Measurements from ENCODE around the gene FDX2.
A peak's percentile ranks its signal among the peaks of the same experiment; 100 is the strongest.

The FDX2 gene

DNA sequence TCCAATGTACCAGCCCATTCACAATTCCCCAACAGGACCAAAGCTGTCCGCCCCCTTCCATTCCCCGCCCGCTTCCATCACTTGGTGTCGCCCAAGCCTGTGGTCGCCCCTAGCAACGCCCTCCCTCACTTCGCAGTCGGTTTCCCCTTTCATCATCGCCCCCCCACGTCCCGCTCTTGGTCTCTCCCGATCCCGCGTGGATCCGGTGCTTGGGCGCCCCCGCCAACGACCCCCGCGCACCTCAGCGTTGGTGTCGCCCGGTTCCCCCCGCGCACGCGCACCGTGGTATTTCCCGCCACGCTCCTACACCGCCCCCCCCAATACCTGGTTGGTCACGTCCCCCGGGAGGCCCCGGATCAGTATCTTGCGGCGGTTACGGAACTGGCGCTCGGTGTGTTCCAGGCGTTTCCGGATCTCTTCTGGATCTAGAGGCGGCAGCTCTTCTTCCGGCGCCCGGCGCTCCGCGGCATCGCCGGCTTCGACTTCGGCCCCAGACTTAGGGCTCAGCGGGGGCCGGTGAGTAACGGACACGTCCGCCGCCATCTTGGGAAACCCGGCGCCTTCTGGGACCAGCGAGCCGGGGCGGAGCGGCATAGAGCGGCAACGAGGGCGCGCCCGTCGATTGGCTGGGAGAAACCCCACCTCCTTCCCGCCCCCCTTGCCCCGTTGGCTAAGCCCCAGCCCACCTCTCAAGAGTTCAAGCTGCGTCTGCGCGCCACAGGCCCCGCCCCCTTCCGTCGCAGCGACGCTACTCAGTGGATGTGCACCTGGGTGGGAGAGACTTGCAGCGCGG is 17.3 kb upstream of the FDX2 start, which contains the start of gene RAVER1:
RAVER1 (minus strand) TSS at position 565 of the 793 bp plus-strand sequence; CDS start at position 543, 22 bp downstream.
- peak; percentile 99 for DNase-seq

GRCh38 chr19:10332158-10332964 is 16.5 kb upstream of the FDX2 start:
- no peak for DNase-seq

DNA sequence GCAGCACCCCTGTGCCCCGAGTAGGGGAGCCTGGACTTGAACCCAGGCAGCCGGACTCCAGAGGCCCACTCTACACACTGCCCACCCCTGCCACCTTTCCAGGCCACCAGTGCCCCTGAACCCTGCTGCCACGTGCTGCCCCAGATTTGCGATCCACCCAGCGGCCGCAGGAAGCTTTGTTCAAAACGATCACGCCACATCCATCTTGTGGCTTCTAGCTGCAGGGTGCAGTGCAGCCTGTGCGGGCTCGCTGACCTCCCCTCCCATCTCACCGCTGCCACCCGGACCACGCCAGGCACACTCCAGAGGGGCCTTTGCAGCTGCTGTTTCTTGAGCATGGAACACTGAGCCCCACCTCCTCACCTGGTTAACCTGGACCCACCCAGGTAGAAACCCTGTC is 13.7 kb upstream of the FDX2 start:
- DNase-seq: no peak

DNA sequence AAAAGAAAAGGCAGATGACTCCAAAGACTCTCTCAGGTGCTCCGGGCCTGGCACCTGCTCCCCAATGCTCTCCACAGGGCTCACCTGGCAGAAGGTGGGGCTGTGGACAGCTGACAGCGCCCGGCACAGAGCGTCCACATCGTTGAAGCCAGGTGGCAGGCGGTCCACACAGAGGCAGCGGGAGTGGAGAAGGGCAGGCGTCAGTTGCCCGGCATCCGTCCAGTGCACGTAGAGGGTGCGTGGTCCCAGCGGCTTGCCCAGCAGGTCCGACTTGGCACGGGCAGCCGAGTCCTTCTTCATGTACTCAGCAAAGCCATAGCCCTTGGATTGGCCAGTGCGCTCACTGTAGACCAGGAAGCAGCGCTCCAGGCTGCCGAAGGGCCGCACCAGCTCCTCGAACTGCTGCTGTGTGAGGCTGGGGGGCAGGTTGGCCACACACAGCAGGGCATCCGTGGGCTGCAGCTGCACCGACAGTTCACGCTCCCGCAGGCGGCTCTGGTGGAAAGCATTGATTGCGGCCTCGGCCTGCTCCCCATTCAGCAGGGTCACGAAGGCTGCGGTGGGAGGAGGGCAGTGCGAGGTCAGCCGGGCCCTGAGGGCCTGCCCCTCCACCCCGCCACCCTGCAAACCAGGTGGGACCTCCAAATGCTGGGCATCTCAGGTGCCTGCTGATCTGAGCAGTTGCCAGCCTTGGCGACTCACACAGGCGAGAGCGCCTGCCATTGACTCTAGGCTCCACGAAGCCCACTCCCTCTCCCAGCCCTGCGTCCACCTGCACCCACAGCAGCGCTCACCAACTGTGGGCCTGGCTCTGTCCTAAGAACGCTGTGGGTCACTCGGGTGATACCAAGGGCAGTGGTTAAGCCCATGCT is 13.0 kb upstream of the FDX2 start:
- DNase-seq: no peak

GRCh38 chr19:10327793-10328192 is 12.0 kb upstream of the FDX2 start:
- DNase-seq: no peak

DNA sequence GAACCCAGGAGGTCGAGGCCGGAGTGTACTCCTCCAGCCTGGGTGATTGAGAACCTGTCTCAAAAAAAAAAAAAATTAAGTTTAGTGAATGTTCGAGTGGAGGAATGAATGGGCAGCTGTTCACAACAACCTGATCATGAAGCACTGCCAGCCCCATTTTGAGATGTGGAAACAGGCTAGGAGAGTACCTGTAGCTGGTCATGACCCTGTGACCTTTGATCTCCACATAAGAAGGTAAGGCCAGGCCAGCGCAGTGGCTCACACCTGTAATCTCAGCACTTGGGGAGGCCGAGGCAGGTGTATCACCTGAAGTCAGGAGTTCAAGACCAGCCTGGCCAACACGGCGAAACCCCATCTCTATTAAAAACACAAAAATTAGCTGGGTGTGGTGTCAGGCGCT is 9.9 kb upstream of the FDX2 start:
- no peak for DNase-seq

DNA sequence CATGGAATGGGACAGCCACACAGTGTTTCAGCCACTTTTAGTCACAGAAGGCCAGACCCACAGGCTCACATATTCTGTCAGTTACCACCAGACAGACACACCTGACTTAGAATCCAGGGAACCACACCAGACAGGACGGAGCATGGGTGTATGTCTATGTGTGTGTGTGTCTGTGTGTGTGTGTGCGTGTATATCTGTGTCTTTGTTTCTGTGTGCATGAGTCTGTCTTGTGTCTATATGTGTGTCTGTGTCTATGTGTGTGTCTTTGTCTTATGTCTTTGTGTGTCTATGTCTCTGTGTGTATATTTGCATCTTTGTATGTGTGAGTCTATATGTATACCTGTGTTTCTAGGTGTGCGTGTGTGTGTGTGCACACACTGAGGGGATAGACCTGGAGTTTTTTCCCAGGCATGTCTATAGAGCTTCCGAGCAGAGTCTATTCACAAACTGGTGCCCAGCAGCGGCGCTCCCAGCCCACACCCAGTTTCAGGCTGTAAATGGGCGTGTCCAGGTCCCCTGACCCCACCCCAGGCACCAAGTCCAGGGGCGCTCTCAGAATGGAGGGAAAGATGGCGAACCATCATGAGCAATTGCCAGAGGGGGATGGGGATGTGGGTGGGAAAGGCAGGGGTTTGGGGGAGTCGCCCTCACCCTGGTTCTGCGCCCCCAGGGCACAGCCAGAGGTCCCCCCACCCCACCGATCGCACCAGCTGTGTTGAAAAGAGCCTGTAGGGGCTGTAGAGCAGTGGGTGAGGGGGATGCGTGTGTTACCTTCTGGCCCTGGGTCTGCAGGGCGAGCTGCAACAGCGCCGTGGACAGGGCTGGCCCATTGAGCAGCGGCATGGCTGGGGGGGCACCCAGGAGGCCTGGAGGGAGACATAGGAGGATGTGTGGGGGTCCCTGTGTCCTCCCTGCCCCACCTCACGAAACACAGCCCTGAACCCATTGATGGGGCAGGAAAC is 6.3 kb upstream of the FDX2 start:
- DNase-seq: no peak

GRCh38 chr19:10321417-10321797 is 5.6 kb upstream of the FDX2 start:
- DNase-seq: no peak

DNA sequence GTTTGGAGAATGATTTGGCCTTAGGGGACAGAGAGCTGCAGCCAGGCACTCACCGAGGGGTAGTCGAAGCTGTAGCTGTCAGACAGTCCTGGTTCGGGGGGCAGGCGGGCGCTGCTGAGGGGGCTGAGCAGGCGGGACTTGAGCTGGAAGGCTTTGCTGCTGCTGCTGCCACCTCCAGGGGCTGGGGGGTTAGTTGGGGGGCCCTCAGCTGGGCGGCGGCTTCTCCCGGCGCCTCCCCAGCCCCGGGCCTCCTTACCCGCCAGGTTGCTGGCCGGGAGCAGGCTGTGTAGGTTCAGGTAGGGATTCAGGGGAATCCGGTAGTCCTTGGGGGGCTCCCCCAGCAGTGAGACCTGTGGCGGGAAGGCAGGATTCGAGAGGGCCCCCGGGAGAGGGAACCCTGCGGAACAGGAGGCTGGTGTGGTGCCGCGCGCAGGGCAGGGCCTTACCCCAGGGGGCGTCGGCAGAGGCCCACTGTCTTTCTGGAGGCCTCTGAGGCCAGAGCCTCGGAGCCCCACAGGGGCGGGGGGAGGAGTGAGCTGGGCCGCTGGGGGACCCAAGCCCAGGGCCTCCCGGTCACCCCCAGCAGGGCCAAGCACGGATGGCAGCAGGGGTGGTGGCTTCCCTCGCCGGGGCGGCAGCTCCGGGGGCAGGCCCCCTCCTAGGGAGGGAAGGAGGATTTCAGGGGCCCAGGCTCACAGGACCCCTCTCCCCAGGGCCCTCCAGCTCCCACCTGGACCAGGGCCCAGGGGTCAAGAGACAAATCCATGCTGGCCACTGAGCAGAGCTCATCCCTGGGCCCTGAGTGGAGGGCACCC is 5.0 kb upstream of the FDX2 start:
- DNase-seq: no peak

- DNase-seq: no peak
These were observed 3.2 kb upstream of the FDX2 start for GRCh38 chr19:10318807-10319682.

DNA sequence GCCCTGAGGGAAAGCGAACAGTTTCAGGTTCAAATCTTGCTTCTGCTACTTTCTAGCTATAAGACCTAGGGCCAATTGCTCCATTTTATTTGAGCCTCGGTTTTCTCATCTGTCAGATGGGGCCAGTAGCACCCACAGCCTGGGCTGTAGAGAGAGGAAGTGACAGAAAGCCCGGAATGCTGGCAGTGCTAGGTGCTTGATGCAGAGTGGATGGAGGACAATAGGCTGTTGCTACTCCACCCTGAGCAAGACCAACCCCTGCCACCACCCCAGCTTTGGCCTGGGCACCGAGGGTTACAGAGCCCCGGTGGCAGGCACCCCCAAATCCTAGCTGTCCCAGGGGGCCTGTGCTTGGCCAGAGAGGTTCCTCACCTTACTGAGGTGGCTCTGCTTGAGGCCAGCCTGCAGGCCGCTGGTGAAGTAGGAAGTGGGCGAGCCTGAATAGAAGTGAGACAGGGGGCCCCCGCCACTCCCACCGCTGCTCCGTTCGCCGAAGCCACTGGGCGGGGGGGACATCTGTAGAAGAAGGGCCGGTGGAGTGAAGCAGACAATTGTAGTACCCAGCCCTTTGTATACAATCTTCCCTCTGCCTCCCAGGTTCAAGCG is 2.1 kb upstream of the FDX2 start:
- DNase-seq: no peak

- DNase-seq: no peak
These were observed 1.4 kb upstream of the FDX2 start for GRCh38 chr19:10317045-10317856.

DNA sequence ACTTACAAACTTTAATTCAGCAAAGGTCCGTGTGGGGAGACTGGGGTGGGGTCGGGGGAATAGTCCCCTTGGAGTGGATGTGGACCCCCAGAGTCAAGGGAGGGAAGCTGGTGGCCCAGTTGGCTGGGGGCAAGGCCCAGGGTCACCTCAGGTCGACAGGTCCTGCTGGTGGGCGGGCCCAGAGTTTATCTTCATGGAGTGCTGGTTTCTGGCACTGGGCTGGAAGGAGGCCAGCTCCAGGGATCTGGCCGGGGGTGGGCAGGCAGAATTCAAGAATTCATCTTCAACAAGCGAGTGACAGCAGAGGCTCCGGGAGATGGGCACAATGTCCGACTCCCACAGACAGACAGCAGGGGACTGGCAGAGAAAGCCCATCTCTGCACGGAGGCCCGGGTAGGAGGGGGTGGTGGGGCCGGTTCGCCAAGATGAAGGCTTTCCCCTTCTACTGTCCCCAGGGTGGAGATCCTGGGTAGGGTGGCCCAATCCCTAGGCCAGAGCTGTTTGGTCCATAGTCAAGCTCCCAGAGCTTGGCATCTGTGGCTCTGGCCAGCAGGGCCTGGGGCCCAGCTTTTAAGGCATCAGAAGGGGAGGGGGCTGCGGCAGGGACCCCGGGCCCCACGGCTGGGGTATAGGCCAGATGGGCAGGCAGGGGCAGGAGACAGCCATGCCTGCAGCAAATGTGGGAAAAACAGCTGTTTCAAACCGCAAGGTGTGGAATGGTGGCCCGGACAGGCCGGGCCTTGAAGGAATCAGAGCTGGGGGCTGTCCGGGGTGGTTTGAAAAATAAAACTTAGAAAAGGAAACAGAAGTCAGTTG is 622 bp upstream of the FDX2 start:
- DNase-seq: no peak

DNA sequence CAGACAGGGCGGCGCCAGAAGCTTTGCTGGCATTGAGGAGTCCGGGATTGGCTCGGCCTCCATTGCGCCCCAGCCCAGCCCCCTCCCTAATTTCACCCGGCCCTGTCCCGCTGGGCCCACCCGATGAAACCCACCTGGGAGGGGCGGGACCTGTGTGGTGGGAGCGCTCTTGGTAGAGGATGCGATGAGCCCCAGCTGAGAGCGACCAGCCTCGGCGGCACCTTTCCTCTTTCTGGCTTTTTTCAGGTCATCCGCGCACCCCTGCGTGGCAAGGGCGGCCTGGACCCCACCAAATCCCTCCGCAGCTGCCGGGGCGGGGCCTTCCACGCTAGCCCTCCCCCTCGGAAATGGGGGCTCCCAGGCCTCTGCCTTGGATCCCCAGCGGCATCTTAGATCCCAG is 6.4 kb downstream of the FDX2 start, which contains the start of gene ZGLP1:
ZGLP1 (minus strand) TSS at position 393 of the 400 bp plus-strand sequence.
- no peak for DNase-seq

DNA sequence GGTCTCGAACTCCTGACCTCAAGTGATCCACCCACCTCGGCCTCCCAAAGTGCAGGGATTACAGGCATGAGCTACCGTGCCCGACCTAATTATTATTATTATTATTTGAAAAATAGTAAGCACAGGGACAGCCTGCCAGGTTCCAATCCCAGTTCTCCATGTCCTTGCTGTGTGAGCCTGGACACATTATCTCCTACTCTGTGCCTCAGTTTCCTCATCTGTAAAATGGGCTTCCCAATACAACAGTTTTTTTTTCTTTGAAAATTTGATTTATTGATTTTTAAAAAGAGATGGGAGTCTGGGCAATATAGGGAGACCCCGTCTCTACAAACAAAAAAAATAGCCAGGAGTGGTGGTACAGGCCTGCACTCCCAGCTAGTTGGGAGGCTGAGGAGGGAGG is 9.5 kb downstream of the FDX2 start:
- no peak for DNase-seq

DNA sequence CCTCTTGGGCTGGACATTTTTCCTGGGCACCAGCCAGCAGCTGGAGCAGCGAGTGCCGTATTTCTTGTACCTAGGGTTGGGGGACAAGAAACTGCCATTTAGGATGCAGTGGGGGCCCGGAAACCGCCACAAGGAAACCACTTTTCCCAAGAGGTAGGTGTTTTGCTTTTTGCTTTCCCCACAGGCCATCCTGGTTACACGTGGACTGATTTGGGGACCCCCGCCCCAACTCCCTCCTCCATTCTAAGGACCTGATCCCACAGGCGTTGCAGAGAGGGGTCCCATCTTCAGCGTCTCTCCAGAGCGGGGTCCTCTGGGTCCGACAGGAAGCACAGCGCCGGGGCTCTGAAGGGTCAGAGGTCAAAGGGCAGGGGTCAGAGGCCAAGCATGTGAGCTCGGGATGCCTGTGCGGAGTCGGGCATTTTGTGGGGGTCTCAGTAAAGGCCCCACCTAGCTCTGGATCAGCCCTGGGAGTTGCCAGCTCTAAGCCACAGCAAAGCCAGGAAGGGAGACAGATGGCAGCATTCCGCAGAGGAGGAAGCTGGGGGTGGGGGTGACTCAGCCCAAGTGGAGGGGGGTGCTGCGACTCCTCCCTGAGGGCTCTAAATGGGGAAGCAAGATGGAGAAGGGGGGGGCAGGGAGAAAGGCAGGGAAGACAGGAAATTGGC is 10.5 kb downstream of the FDX2 start:
- DNase-seq: no peak
